ENCODE measurements around the gene NEGR1.

DNA sequence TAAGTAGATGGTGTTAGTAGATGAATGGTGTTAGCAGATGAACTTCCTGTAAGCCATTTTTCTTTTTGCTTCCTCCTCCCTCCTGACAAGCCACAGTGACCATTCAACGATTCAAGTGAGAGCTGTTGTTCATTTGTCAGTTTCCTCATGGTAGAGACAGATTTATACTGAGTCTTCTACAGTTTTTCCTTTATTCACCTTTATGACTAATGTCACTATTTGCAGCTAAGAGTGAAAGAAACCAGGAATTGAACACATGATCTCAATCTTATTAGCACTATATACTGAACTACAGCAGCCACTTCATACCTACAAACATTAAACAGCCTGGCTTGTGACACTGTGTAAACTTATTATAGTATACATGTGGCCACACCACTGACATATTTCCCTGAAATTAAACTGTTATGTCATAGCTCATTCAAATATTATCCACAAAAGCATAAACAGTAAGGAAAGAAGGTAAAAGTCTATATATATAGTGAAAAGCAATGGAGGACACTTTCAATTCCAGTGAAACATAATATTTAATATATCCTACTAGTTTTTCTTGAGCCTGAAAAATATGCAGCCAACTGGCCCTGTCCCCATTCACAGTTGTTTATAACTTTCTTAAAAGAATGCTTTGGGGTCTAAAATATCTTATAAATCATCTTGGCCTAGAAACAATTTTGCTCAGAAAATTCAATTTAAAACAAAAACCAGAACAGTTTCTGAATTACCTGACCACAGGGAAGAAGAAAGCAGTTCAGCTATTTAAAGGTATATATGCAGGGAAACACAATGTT lies 634.6 kb downstream of the NEGR1 start:
- TF ChIP-seq, protein P1, sequence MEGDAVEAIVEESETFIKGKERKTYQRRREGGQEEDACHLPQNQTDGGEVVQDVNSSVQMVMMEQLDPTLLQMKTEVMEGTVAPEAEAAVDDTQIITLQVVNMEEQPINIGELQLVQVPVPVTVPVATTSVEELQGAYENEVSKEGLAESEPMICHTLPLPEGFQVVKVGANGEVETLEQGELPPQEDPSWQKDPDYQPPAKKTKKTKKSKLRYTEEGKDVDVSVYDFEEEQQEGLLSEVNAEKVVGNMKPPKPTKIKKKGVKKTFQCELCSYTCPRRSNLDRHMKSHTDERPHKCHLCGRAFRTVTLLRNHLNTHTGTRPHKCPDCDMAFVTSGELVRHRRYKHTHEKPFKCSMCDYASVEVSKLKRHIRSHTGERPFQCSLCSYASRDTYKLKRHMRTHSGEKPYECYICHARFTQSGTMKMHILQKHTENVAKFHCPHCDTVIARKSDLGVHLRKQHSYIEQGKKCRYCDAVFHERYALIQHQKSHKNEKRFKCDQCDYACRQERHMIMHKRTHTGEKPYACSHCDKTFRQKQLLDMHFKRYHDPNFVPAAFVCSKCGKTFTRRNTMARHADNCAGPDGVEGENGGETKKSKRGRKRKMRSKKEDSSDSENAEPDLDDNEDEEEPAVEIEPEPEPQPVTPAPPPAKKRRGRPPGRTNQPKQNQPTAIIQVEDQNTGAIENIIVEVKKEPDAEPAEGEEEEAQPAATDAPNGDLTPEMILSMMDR (IDR thresholded peaks at IDR 0.05; ENCODE audit: low read depth, low read length), result no peak
- TF ChIP-seq EZH2phosphoT487 (IDR thresholded peaks at IDR 0.05; ENCODE audit: low read depth), result no peak
